Tibial nerve (tissue), 4 donors: ENCODE measurements around the gene YOD1. TPM values are rescaled to one million over a fixed set of nuclear protein-coding genes. Genes with fewer than 3 reads are reported as not detected.

ENCODE experiments used
- total RNA-seq, 4 donors: library from RNA; depleted of rRNA; stranded (reverse); fragments of >200 nt; gene quantifications; one replicate each; pipeline ENCODE4 v1.1.0, GENCODE V29; 2016

YOD1 gene
- total RNA-seq, 4 donors from 2014 or later = 6.9 to 11.8 (median 10.7) TPM

Other genes starting within 250 kb of the YOD1 start
- not detected for gene IL20, start 185.6 kb downstream of the YOD1 start, total RNA-seq
- gene IL24, start 153.8 kb downstream of the YOD1 start, total RNA-seq = not detected
- gene FCMR, start 129.3 kb downstream of the YOD1 start, total RNA-seq = 1 to 10 TPM; 1.8 to 3.1 (median 2.6) TPM
- under 1 TPM in 1 of 4 donors, not detected in 3; 0.22 TPM for gene PIGR, start 104.7 kb downstream of the YOD1 start, total RNA-seq
- not detected for gene FCAMR, start 80.7 kb downstream of the YOD1 start, total RNA-seq
- under 1 TPM in 1 of 4 donors, not detected in 3; 0.44 TPM for gene C1orf116, start 18.5 kb downstream of the YOD1 start, total RNA-seq
- 1 to 10 TPM; 6.5 to 9.8 (median 8.6) TPM for gene PFKFB2, start 2.1 kb upstream of the YOD1 start, total RNA-seq
- 1 to 10 TPM in 1 of 4 donors, under 1 TPM in 1, not detected in 2; 0.90 to 4.9 TPM for gene C4BPB, start 37.7 kb upstream of the YOD1 start, total RNA-seq
- gene C4BPA, start 53.0 kb upstream of the YOD1 start, total RNA-seq = not detected